HFF-Myc (cell line): Measurements from ENCODE around the gene CAPN1.
A peak's percentile ranks its signal among the peaks of the same experiment; 100 is the strongest.

Source experiments
- DNase-seq: peaks from one replicate; pipeline ENCODE4 v3.0.0-alpha.2; 2011; ENCODE audit warnings: low read depth; ENCODE audit errors: extremely low read depth
- H3K4me3 ChIP-seq: replicated peaks from 2 replicates; pipeline ENCODE4 v1.5.1; 2011; ENCODE audit warnings: low read depth, mild to moderate bottlenecking, control low read depth, low read length
- TF ChIP-seq, protein P1 (sequence below): IDR thresholded peaks from 2 replicates; pipeline ENCODE4 v1.5.1; 2012; ENCODE audit warnings: mild to moderate bottlenecking, low read depth, low read length, control low read depth; ENCODE audit errors: missing control alignments

The CAPN1 gene

DNA sequence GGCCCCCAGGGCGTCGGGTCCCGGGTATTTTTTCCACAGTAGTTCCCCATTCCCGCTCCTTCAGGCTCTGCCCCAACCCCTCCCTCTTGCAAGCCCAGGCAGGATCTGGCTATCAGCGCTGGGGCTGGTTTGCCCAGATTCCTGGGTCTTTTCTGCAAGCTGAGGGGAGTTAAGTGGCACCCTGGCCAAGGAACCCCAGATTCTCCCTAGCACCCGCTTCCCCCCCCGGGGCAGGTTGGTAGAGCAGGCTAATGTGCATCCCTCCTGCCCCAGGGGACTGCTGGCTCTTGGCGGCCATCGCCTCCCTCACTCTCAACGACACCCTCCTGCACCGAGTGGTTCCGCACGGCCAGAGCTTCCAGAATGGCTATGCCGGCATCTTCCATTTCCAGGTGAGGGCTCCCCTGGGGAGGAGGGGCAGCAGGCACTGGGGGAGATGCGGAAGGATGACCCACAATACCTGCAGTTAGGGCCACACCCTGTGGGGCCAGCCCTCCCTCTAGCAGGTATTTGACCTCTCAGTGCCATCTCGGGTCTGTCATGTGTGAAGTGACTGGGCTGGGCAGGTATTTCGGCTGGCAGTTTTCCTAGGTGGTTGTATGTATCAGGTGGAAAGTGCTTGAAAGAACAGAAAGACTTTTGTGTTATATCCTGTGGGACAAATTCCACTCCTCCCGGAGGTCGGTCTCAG, 1.6 kb downstream of the CAPN1 start:
- peak overlapping the region; percentile 90 for H3K4me3 ChIP-seq
- TF ChIP-seq, protein P1, sequence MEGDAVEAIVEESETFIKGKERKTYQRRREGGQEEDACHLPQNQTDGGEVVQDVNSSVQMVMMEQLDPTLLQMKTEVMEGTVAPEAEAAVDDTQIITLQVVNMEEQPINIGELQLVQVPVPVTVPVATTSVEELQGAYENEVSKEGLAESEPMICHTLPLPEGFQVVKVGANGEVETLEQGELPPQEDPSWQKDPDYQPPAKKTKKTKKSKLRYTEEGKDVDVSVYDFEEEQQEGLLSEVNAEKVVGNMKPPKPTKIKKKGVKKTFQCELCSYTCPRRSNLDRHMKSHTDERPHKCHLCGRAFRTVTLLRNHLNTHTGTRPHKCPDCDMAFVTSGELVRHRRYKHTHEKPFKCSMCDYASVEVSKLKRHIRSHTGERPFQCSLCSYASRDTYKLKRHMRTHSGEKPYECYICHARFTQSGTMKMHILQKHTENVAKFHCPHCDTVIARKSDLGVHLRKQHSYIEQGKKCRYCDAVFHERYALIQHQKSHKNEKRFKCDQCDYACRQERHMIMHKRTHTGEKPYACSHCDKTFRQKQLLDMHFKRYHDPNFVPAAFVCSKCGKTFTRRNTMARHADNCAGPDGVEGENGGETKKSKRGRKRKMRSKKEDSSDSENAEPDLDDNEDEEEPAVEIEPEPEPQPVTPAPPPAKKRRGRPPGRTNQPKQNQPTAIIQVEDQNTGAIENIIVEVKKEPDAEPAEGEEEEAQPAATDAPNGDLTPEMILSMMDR: no peak
- no peak for DNase-seq

DNA sequence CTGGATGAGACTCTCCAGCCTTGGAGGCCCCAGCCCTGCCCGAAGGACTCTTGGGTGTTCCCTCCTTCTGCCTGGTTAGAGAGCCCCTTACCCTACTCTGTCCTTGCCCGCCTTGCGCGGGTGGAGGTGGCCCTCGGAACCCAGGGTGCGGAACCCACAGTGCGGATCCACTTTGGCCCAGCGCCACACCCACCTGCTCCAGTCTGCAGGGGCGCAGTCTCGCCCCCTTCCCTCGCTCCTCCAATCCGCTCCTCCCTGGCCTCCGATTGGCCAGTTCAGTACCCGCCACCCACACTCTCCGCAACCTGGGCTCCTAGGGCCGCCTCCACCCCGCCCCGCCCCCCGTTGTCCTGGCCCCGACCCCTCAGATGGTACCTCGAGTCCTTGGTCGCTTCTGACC, 2.4 kb downstream of the CAPN1 start:
- TF ChIP-seq, protein P1: no peak
- DNase-seq: no peak
- H3K4me3 ChIP-seq: no peak overlapping the region

DNA sequence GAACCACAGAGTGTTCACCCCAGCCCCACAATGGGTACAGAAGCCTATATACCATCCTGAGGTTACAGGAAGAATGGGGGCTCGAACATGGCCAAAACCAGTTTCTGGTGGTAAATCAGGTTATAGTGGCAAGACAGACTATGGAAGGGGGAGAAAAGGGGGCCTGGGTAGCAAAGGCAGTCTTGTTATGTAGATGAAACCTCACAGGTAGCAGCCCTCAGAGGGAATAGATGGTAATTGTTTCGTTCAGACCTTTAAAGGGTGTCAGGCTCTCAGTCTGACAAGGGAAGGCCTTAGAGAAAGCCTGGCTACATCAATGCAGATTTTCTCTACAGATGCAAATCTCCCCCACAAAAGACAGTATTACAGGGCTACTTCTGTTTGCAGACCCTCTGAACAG, 3.4 kb downstream of the CAPN1 start:
- H3K4me3 ChIP-seq: no peak overlapping the region
- no peak for DNase-seq
- TF ChIP-seq, protein P1: no peak

DNA sequence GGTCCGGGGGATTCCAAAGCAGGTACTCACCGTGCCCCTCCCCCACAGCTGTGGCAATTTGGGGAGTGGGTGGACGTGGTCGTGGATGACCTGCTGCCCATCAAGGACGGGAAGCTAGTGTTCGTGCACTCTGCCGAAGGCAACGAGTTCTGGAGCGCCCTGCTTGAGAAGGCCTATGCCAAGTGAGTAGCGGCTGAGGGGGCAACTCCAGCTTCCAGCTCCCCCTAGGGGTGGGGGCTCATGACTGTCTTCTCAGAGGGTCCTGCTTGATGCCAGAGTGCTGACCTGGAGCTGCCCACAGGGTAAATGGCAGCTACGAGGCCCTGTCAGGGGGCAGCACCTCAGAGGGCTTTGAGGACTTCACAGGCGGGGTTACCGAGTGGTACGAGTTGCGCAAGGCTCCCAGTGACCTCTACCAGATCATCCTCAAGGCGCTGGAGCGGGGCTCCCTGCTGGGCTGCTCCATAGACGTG, 4.2 kb downstream of the CAPN1 start:
- TF ChIP-seq, protein P1: peak; percentile 12
- no peak overlapping the region for H3K4me3 ChIP-seq
- DNase-seq: no peak

DNA sequence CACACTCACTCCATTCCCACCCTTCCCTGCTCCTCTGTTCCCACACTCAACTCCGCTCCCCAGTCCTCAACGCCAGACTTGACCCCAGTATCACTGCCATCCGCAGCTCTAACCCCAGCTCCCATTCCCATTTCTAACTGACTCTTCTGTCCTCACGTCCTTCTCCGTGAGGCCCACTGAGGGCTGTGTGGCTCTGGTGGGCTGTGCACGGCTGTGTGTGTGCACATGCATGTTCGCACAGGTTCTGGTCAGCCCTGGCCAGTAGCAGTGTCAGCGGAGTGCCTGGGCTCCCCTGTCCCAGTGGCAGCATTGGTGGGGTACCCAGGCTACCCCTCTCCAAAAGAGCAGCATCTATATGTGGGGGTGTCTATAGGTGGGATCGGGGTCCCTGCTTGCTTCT, 5.0 kb downstream of the CAPN1 start:
- H3K4me3 ChIP-seq: no peak overlapping the region
- TF ChIP-seq, protein P1: no peak

DNA sequence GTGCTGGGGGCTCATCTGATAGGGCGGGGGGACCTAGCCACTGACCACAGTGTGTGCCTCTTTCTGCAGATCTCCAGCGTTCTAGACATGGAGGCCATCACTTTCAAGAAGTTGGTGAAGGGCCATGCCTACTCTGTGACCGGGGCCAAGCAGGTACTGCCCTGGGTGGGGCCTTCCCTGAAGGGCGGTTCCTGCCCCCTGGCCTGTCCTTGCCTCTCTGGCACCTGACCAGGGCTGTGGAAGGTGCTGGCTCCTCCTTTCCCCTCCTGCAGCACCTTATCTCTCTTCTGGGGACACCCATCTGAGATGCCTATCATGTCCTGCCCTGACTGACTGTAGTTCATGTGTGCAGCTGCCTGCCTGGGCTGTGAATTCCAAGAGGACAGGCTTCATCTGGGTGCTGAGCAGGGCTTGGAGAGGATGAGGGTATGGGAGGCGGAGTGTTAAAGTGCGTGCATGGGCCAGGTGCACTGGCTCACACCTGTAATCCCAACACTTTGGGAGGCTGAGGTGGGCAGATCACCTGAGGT, 5.5 kb downstream of the CAPN1 start:
- no peak for DNase-seq
- TF ChIP-seq, protein P1: no peak
- H3K4me3 ChIP-seq: no peak overlapping the region

More for the DNA sequence above, 5.0 kb downstream of the CAPN1 start:
- no peak for DNase-seq
